ENCODE results near the gene UBXN4. TPM values are rescaled to one million over a fixed set of nuclear protein-coding genes. Genes with fewer than 3 reads are reported as not detected.
A peak's percentile ranks its signal among the peaks of the same experiment; 100 is the strongest.
"Not testable (repeated sequence)": the region's sequence is repeated elsewhere in the genome, so short reads cannot be mapped to it uniquely, and the experiment has no call there.

The UBXN4 gene, protein sequence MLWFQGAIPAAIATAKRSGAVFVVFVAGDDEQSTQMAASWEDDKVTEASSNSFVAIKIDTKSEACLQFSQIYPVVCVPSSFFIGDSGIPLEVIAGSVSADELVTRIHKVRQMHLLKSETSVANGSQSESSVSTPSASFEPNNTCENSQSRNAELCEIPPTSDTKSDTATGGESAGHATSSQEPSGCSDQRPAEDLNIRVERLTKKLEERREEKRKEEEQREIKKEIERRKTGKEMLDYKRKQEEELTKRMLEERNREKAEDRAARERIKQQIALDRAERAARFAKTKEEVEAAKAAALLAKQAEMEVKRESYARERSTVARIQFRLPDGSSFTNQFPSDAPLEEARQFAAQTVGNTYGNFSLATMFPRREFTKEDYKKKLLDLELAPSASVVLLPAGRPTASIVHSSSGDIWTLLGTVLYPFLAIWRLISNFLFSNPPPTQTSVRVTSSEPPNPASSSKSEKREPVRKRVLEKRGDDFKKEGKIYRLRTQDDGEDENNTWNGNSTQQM
- 71.3 TPM for polyA plus RNA-seq (2012; ENCODE audit: missing spikeins)

- TF ChIP-seq POLR2A (IDR thresholded peaks at IDR 0.05; ENCODE audit: low read depth, low read length), result peak; percentile 89
- TF ChIP-seq TAF1 (IDR thresholded peaks at IDR 0.05; ENCODE audit: borderline replicate concordance, low read depth, low read length), result peak; percentile 53; the same call in 1 of the 2 replicates
- peak; percentile 90 for TF ChIP-seq POLR2AphosphoS5 (IDR thresholded peaks at IDR 0.05; ENCODE audit: low read depth, low read length)
- DNase-seq (ENCODE audit: insufficient read length), result peak; percentile 82
- peak; percentile 100 for FAIRE-seq
Observed at GRCh38 chr2:135741395-135742324, at the start of gene UBXN4. UBXN4 (plus strand) TSS chr2:135741855; CDS start chr2:135741930, 75 bp downstream.

DNA sequence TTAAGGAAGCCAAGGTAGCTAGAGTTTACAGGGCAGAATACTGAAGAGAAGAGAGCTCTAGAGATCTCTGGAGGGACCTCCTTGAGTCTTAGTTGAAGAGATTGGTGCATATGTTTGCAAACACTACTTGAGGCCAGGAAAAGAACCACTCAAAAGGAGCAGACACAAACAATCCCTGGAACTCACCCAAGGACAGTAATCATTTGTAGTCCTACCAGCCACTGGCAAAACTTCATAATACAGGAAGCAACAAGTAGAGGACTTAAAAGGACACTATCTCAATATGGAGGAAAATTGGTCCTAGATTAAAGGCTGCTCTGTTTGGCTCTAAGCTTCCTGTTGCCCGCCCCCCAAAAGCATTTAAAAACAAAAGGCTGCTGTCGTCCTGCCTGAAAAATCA, 46.9 kb upstream of the UBXN4 start:
- TF ChIP-seq POLR2AphosphoS5 (IDR thresholded peaks at IDR 0.05; ENCODE audit: low read depth, low read length) (no peak), POLR2A (IDR thresholded peaks at IDR 0.05; ENCODE audit: low read depth, low read length) (no peak), TAF1 (IDR thresholded peaks at IDR 0.05; ENCODE audit: borderline replicate concordance, low read depth, low read length) (no peak)
- DNase-seq (ENCODE audit: insufficient read length) (no peak), FAIRE-seq (no peak)

DNA sequence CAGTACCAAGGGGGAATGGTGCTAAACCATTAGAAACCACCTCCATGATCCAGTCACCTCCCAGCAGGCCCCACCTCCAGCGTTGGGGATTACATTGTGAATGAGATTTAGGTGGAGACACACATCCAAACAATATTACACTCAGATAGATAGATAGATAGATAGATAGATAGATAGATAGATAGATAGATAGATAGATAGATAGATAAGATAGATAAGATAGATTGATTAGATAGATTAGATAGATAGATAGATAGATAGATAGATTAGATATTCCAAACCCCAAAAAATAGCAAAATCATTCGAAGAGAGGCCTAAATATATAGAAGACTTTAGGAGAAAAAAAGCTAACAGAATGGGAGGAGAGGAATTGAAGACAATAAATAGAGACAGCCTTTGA, 42.8 kb upstream of the UBXN4 start:
- no peak for FAIRE-seq

DNA sequence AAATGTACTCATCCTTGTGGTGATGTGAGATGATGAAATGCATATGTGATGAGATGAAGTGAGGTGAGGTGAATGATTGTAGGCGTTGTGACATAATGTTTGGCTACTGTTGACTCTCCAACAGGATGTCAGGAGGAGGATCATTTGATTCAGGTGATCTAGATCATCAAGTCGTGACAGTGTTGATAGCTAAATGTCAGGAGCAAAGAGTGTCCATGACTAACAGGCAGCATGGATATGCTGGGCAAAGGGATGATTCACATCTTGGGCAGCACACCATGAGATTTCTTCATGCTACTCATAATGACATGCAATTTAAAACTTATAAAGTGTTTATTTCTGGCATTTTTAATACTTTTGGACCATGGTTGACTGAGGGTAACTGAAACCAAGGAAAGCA, 40.2 kb upstream of the UBXN4 start:
- FAIRE-seq (no peak), DNase-seq (ENCODE audit: insufficient read length) (no peak)
- TF ChIP-seq TAF1 (IDR thresholded peaks at IDR 0.05; ENCODE audit: borderline replicate concordance, low read depth, low read length), result no peak
- no peak for TF ChIP-seq POLR2A (IDR thresholded peaks at IDR 0.05; ENCODE audit: low read depth, low read length)
- no peak for TF ChIP-seq POLR2AphosphoS5 (IDR thresholded peaks at IDR 0.05; ENCODE audit: low read depth, low read length)

More for the DNA sequence above, 42.8 kb upstream of the UBXN4 start:
- no peak for DNase-seq (ENCODE audit: insufficient read length)
- no peak for TF ChIP-seq POLR2A (IDR thresholded peaks at IDR 0.05; ENCODE audit: low read depth, low read length)
- no peak for TF ChIP-seq POLR2AphosphoS5 (IDR thresholded peaks at IDR 0.05; ENCODE audit: low read depth, low read length)
- TF ChIP-seq TAF1 (IDR thresholded peaks at IDR 0.05; ENCODE audit: borderline replicate concordance, low read depth, low read length), result no peak

- DNase-seq (ENCODE audit: insufficient read length), result no peak
- no peak for FAIRE-seq
- TF ChIP-seq TAF1 (IDR thresholded peaks at IDR 0.05; ENCODE audit: borderline replicate concordance, low read depth, low read length) (no peak), POLR2A (IDR thresholded peaks at IDR 0.05; ENCODE audit: low read depth, low read length) (no peak), POLR2AphosphoS5 (IDR thresholded peaks at IDR 0.05; ENCODE audit: low read depth, low read length) (no peak)
Observed at GRCh38 chr2:135703300-135703699, 38.4 kb upstream of the UBXN4 start.

- DNase-seq (ENCODE audit: insufficient read length); FAIRE-seq: not testable (repeated sequence)
Observed at GRCh38 chr2:135704075-135704474, 37.6 kb upstream of the UBXN4 start.

DNA sequence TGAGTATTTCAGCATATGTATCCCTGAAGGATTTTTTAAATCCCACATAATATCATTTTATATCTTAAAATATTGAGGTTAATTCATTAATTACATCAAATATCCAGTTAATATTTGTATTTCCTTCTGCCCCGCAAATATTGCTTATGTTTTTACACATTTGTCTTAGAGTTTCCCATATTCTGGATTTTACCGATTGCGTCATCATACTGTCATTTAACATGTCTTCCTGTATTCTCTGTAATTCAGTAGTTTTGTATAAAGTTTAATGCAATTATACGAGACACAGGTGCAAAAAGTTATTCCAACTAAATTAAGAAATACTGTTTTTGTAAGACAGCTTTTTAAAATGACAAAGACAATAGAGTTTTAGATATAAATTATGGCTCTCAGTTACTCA, 33.5 kb upstream of the UBXN4 start:
- DNase-seq (ENCODE audit: insufficient read length) (no peak), FAIRE-seq (no peak)
- TF ChIP-seq TAF1 (IDR thresholded peaks at IDR 0.05; ENCODE audit: borderline replicate concordance, low read depth, low read length) (no peak), POLR2A (IDR thresholded peaks at IDR 0.05; ENCODE audit: low read depth, low read length) (no peak), POLR2AphosphoS5 (IDR thresholded peaks at IDR 0.05; ENCODE audit: low read depth, low read length) (no peak)

- peak; percentile 91 for FAIRE-seq
- TF ChIP-seq TAF1 (IDR thresholded peaks at IDR 0.05; ENCODE audit: borderline replicate concordance, low read depth, low read length) (no peak), POLR2A (IDR thresholded peaks at IDR 0.05; ENCODE audit: low read depth, low read length) (no peak), POLR2AphosphoS5 (IDR thresholded peaks at IDR 0.05; ENCODE audit: low read depth, low read length) (no peak)
- DNase-seq (ENCODE audit: insufficient read length), result peak; percentile 29
Observed at GRCh38 chr2:135709992-135710391, 31.7 kb upstream of the UBXN4 start.

DNA sequence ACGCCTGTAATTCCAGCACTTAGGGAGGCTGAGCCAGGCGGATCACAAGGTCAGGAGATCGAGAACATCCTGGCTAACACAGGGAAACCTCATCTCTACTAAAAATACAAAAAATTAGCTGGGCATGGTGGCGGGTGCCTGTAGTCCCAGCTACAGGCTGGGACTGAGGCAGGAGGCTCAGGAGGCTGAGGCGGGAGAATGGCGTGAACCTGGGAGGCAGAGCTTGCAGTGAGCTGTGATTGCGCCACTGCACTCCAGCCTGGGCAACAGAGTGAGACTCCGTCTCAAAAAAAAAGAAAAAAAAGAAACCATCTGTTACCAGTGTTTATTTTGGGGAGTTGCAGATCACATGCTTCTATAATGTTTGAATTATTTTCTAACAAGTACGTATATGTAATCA, 26.6 kb upstream of the UBXN4 start:
- not testable (repeated sequence) for FAIRE-seq; DNase-seq (ENCODE audit: insufficient read length)

GRCh38 chr2:135728064-135728743, 13.5 kb upstream of the UBXN4 start:
- TF ChIP-seq POLR2A (IDR thresholded peaks at IDR 0.05; ENCODE audit: low read depth, low read length) (no peak), TAF1 (IDR thresholded peaks at IDR 0.05; ENCODE audit: borderline replicate concordance, low read depth, low read length) (no peak), POLR2AphosphoS5 (IDR thresholded peaks at IDR 0.05; ENCODE audit: low read depth, low read length) (no peak)
- FAIRE-seq, result no peak
- DNase-seq (ENCODE audit: insufficient read length), result no peak

DNA sequence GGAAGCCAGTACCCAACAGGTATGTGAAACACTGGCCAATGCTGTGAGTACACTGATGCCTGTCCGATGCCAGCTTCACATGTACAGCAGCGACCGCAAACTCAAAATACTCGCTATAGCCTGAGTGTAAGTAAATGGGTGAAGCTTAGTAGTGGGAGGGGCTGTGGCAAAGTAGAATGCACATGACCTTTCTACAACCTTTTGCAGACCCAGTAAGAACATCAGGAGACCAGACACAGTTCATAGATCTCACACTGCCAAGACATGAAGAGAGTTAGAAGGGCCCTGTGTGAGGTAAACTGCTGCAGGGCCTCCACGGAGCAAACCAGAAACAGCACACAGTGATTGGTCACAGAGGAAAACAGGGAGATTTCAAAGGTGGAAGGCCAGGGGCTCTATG, 9.1 kb upstream of the UBXN4 start:
- FAIRE-seq (no peak), DNase-seq (ENCODE audit: insufficient read length) (no peak)
- no peak for TF ChIP-seq POLR2A (IDR thresholded peaks at IDR 0.05; ENCODE audit: low read depth, low read length)
- no peak for TF ChIP-seq POLR2AphosphoS5 (IDR thresholded peaks at IDR 0.05; ENCODE audit: low read depth, low read length)
- TF ChIP-seq TAF1 (IDR thresholded peaks at IDR 0.05; ENCODE audit: borderline replicate concordance, low read depth, low read length), result no peak
